GM12878 (cell line): ENCODE results near the gene DUS1L. TPM values are rescaled to one million over a fixed set of nuclear protein-coding genes. Genes with fewer than 3 reads are reported as not detected.
"Not testable (repeated sequence)": the region's sequence is repeated elsewhere in the genome, so short reads cannot be mapped to it uniquely, and the experiment has no call there.

ENCODE experiments used
- ATAC-seq: fragments of 200-7000 bp; cut with Tn5 transposase; 3 replicates; pipeline ENCODE4 v1.9.1; 2020; ENCODE audit warnings: mild to moderate bottlenecking, moderate library complexity
- BruUV-seq: library from RNA; stranded (reverse); fragments of 400-500 nt; replicated peaks from 2 replicates; lab custom pipeline; 2021; lab: Mats Ljungman, UMichigan
- CTCF ChIA-PET: fragments of 300-600 bp; sonication (Branson Sonifier 250); formaldehyde crosslinking; extraction: SDS; loops from one replicate; lab custom pipeline; 2021; ENCODE audit warnings: inconsistent platforms; lab: Yijun Ruan, JAX
- POLR2A ChIA-PET: fragments of 350-600 bp; formaldehyde crosslinking; extraction: SDS; loops from one replicate; lab custom pipeline; 2021; ENCODE audit warnings: inconsistent platforms; lab: Charles Lee
- RAD21 ChIA-PET: fragments of 300-600 bp; sonication (Branson Sonifier 250); formaldehyde crosslinking; loops from one replicate; lab custom pipeline; 2023; ENCODE audit warnings: antibody characterized with exemption; ENCODE audit not compliant: unreplicated experiment; lab: Charles Lee
- SMC1A ChIA-PET: fragments of 300-600 bp; sonication (Branson Sonifier 250); formaldehyde crosslinking; loops from one replicate; lab custom pipeline; 2023; ENCODE audit not compliant: unreplicated experiment, uncharacterized antibody; lab: Charles Lee
- DNase-seq: peaks from one replicate; pipeline ENCODE4 v3.0.0-alpha.2; 2011; ENCODE audit warnings: low read depth, low spot score
- FAIRE-seq: peaks from 3 replicates; lab custom pipeline; 2011; peaks lifted over from hg19 to GRCh38; lab: Jason Lieb, UNC
- H2AFZ ChIP-seq: 2 replicates; pipeline ENCODE4 v1.6.0; 2011; ENCODE audit warnings: low read depth, low read length, control low read depth; ENCODE audit not compliant: control insufficient read depth
- H3K27ac ChIP-seq: 2 replicates; pipeline ENCODE4 v1.5.1; 2011; ENCODE audit warnings: control low read depth; ENCODE audit not compliant: control insufficient read depth, insufficient read depth
- H3K27me3 ChIP-seq, 2 experiments: replicated peaks in 1 of 2; 2 replicates each; pipeline versions ENCODE4 v1.6.0 to v1.6.1; 2011; ENCODE audit warnings: low read length in 1 of 2; ENCODE audit not compliant: control insufficient read depth in 2 of 2, insufficient read depth in 2 of 2
- H3K36me3 ChIP-seq, 2 experiments: 2 replicates each; pipeline ENCODE4 v1.5.1; 2011; ENCODE audit warnings: low read length in 1 of 2; ENCODE audit not compliant: control insufficient read depth in 2 of 2, insufficient read depth in 2 of 2
- H3K4me1 ChIP-seq: 2 replicates; pipeline ENCODE4 v1.6.1; 2011; ENCODE audit warnings: mild to moderate bottlenecking, low read length, moderate library complexity, mixed read lengths; ENCODE audit not compliant: control insufficient read depth, insufficient read depth
- H3K4me2 ChIP-seq: 2 replicates; pipeline ENCODE4 v1.6.0; 2011; ENCODE audit warnings: control low read depth; ENCODE audit not compliant: control insufficient read depth, insufficient read depth
- H3K4me3 ChIP-seq: fragments of 200-600 bp; sonication (generic); 2 replicates; pipeline ENCODE4 v1.5.1; 2016
- H3K79me2 ChIP-seq: 2 replicates; pipeline ENCODE4 v1.6.0; 2011; ENCODE audit warnings: low read length; ENCODE audit not compliant: control insufficient read depth, insufficient read depth
- H3K9ac ChIP-seq: 2 replicates; pipeline ENCODE4 v1.8.0; 2011; ENCODE audit warnings: low read length, control low read depth, mixed read lengths; ENCODE audit not compliant: control insufficient read depth, insufficient read depth
- H3K9me3 ChIP-seq: replicated peaks from 3 replicates; pipeline ENCODE4 v1.5.1; 2011; ENCODE audit warnings: mild to moderate bottlenecking, low read length; ENCODE audit not compliant: control insufficient read depth, insufficient read depth
- H4K20me1 ChIP-seq: 2 replicates; pipeline ENCODE4 v1.6.0; 2011; ENCODE audit not compliant: control insufficient read depth, insufficient read depth
- BHLHE40 ChIP-seq, 2 experiments: fragments of 450-650 bp in 1 of 2; IDR thresholded peaks; 2 replicates each; pipeline ENCODE4 v1.6.1; 2011 to 2017; ENCODE audit warnings: low read depth in 2 of 2, borderline replicate concordance in 1 of 2, improper control_type of control experiment in 1 of 2, low read length in 1 of 2, mild to moderate bottlenecking in 1 of 2
- RAD51 ChIP-seq: fragments of 450-650 bp; IDR thresholded peaks from 2 replicates; pipeline ENCODE4 v1.6.1; 2016; ENCODE audit warnings: moderate library complexity, mild to moderate bottlenecking, inconsistent platforms
- SPI1 ChIP-seq: IDR thresholded peaks from 2 replicates; pipeline ENCODE4 v1.6.1; 2011; ENCODE audit warnings: low read depth, mild to moderate bottlenecking, low read length, moderate library complexity, borderline replicate concordance; ENCODE audit not compliant: insufficient read depth
- USF1 ChIP-seq: IDR thresholded peaks from 2 replicates; pipeline ENCODE4 v1.6.1; 2011; ENCODE audit warnings: borderline replicate concordance, low read depth, mild to moderate bottlenecking, moderate library complexity, mixed read lengths, low read length; ENCODE audit not compliant: insufficient read depth; ENCODE audit errors: extremely low read length
- WGBS: methylation state at CpG from one replicate; pipeline ENCODE4 v1.1.6; 2016; ENCODE audit warnings: low lambda C conversion rate; ENCODE audit not compliant: insufficient replicate concordance, insufficient coverage; ENCODE audit errors: missing lambda C conversion rate; 5-methylcytosine and 5-hydroxymethylcytosine counted together
- in situ Hi-C: fragments of 300-500 bp; cut with MboI; formaldehyde crosslinking; loops from 9 replicates; pipeline ENCODE4 v1.14.3; 2018; ENCODE audit warnings: mixed read lengths
- intact Hi-C: fragments of 100-400 bp; cut with micrococcal nuclease; formaldehyde crosslinking; loops from one replicate; pipeline ENCODE4 v1.14.2; 2022; ENCODE audit not compliant: unreplicated experiment
- polyA plus RNA-seq, 11 experiments: library from polyadenylated mRNA; depleted of rRNA in 4 of 11; unstranded in 6 of 11; stranded (reverse) in 5 of 11; fragments of >200 nt; fragmentation: Nextera tagmentation in 4 of 11; fragmentation: Illumina TruSeq in 1 of 11; extraction: Ambion mirVana in 4 of 11; extraction: Trizol in 1 of 11; gene quantifications; 1 replicate in 1 of 11; 2 replicates in 10 of 11; pipeline versions ENCODE4 v1.2.1 to v1.2.3, GENCODE V29; 2011 to 2016; ENCODE audit warnings: inconsistent platforms in 2 of 11, missing spikeins in 2 of 11, low read depth in 1 of 11
- total RNA-seq, 4 experiments: library from RNA; depleted of rRNA in 3 of 4; stranded (reverse); fragments of >200 nt in 3 of 4; fragmentation: Illumina TruSeq in 1 of 4; extraction: Trizol in 1 of 4; gene quantifications; 2 replicates each; pipeline versions ENCODE4 v1.2.1 to v1.2.3, GENCODE V29; 2013 to 2021
- TF ChIP-seq, protein P1 (sequence below): IDR thresholded peaks from 2 replicates; pipeline ENCODE4 v1.6.1; 2011; ENCODE audit warnings: mild to moderate bottlenecking, low read depth, low read length, moderate library complexity; ENCODE audit not compliant: insufficient replicate concordance
- TF ChIP-seq, protein P2 (sequence below): fragments of 450-650 bp; IDR thresholded peaks from 2 replicates; pipeline ENCODE4 v1.6.1; 2016; ENCODE audit warnings: mild to moderate bottlenecking

Gene DUS1L
- total and polyA plus RNA-seq, 10 of the 15 experiments (the other 5 are each of a cell fraction or from before 2014, with no cell fraction given): 6.1 to 157 (median 44.5) TPM

DNA sequence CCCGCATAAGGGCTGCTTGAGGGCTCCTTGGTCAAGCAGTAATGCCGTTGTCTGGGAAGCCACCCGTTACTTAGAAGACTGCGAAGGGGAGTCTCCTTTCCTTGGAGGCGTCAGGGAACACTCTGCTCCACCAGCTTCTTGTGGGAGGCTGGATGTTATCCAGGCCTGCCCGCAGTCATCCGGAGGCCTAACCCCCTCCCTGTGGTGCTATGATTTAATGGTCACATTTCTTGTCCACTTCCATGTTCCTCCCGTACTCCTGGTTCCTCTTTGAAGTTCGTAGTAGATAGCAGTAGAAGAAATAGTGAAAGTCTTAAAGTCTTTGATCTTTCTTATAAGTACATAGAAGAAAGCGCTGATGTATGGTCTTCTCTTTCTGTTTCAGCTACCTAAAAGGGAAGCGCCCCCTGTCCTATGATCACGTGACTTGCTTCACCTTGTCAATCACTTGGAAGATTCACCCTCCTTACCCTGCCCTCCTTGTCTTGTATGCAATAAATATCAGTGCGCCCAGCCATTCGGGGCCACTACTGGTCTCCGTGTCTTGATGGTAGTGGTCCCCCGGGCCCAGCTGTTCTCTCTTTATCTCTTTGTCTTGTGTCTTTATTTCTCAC lies 26.7 kb downstream of the DUS1L start:
- BruUV-seq, H2AFZ ChIP-seq, H3K36me3 ChIP-seq, H3K79me2 ChIP-seq, POLR2A ChIA-PET, DNase-seq, H3K27me3 ChIP-seq, H3K9ac ChIP-seq, H3K4me2 ChIP-seq, H3K9me3 ChIP-seq, H3K4me3 ChIP-seq, FAIRE-seq, H4K20me1 ChIP-seq, H3K27ac ChIP-seq, ATAC-seq: not testable (repeated sequence)
- CTCF ChIA-PET: interaction anchor here (1.4 to 1.9 kb wide), 2 partner anchors 12 to 17 kb away, joined by 3 to 30 read pairs; partner anchors contain the start of genes CENPX and LRRC45
- WGBS: 68% methylated on average over 16 of the region's 16 CpGs
- H3K4me1 ChIP-seq: peaks cover 10% of the 10 kb centered on the region
- in situ Hi-C loops: loop anchor here (5.0 kb wide), 1 partner anchor 118 kb away; no protein-coding TSS in a partner anchor
- TF ChIP-seq, protein P1, sequence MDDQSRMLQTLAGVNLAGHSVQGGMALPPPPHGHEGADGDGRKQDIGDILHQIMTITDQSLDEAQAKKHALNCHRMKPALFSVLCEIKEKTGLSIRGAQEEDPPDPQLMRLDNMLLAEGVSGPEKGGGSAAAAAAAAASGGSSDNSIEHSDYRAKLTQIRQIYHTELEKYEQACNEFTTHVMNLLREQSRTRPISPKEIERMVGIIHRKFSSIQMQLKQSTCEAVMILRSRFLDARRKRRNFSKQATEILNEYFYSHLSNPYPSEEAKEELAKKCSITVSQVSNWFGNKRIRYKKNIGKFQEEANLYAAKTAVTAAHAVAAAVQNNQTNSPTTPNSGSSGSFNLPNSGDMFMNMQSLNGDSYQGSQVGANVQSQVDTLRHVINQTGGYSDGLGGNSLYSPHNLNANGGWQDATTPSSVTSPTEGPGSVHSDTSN: peak; percentile 71
- TF ChIP-seq, protein P2, sequence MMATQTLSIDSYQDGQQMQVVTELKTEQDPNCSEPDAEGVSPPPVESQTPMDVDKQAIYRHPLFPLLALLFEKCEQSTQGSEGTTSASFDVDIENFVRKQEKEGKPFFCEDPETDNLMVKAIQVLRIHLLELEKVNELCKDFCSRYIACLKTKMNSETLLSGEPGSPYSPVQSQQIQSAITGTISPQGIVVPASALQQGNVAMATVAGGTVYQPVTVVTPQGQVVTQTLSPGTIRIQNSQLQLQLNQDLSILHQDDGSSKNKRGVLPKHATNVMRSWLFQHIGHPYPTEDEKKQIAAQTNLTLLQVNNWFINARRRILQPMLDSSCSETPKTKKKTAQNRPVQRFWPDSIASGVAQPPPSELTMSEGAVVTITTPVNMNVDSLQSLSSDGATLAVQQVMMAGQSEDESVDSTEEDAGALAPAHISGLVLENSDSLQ: peak; percentile 85
- peak; percentile 25 for TF ChIP-seq USF1
- TF ChIP-seq RAD51: peak; percentile 97
- peak; percentile 22; the same call in 1 of the 2 replicates for TF ChIP-seq SPI1
- peak in 1 of 2 experiments; percentile 76; a peak in 2 of 4 replicates for TF ChIP-seq BHLHE40 (IDR thresholded peaks at IDR 0.05; ENCODE audit: borderline replicate concordance in 1 of 2, low read depth in 2 of 2, low read length in 1 of 2)
- intact Hi-C loops: loop anchor here (5.0 kb wide), 1 partner anchor 58 kb away; the partner anchor contains the start of gene FASN
- RAD21 ChIA-PET: interaction anchor here (2.4 kb wide), 1 partner anchor 16 kb away, joined by 13 read pairs; the partner anchor contains the start of genes CENPX and LRRC45
- SMC1A ChIA-PET: interaction anchor here (0.7 to 1.4 kb wide), 2 partner anchors 43 to 71 kb away, joined by 4 to 7 read pairs; no protein-coding TSS in a partner anchor
